ENCODE data around the gene GMDS.
A peak's percentile ranks its signal among the peaks of the same experiment; 100 is the strongest.

Gene GMDS

DNA sequence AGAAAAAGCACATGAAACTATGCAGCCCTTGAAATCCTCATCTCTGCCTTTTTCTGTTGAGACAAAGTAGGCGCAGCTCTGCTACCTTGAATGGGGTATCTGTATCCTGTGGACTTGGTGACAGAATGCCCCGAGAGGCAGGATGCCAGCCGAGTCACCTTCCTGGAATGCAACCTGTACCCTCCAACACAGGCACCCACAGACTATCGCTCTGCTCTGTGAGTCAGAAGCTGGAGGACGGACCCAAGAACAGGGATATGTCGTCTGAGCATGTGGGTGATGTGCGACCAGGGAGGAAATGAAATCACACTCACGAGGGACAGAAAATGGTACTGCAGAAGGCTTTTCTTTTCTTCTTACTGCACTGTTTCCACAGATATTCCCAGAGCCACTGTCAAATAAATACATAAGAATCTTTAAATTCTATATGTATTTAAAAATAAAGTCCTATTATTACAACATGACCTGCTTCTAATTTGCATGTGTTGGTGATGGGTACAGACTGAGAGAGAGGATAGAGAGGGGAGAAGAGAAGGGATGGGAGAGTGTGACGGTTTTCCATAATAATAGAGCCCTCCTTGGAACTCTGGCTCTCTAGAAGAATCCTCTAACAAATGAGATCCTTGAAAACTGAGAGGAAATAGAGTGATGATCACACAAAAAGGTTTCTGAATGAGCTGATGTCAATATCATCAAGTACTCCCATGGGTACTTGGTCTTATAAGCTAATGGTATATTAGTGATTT lies 327.6 kb downstream of the GMDS start:
- no peak for DNase-seq

DNA sequence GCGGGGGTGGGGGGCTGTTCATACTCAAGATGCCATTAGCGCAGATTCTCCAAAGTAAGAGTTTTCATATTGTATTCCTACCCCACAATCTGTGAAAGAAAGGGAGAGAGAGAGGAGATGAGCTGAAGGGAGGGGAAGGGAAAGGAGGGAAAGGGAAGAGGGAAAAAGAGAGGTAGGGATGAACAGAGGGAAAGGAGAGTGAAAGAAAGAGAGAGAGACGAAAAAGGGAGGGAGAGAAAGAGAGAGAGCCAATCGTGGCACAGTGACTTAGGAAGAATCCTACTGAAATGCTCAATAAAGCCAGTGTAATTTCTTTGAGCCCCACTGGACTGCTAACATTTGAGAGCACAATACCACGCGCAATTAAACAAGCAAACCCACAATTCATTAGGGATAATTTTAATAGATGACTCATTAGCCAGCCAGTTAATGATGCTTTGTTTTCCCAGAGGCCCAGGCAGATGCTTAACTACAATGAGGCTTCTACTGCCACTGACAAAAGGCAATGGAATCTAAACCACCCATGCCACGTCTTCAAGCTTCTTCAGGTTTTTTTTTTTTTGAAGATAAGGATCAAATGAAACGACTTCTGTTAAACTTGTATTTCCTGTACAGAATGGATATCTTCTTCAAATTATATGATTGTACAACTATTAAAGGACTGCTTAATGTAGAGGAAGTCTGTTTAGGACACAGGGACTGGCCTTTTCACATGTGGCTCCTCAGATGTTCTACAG lies 328.9 kb downstream of the GMDS start:
- DNase-seq = no peak

DNA sequence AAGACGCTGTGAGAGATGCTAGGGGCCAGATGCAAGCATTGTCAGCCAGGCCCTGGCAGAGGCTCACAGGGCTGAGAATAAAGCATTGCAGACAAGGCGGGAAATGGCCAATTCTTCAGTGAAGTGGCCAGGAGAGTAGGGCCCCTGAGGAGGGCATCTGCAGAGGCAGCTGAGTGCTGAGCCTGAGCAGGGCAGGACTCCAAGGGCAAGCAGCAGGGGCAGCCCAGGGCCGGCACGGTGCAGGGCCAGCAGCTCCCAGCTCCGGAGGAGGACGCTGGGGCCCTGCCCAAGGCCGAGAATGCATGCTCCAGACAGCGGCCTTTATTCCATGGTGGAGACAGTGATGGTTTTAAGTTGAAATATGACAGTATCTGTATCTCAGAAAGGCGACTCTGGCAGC lies 330.2 kb downstream of the GMDS start:
- DNase-seq = no peak

DNA sequence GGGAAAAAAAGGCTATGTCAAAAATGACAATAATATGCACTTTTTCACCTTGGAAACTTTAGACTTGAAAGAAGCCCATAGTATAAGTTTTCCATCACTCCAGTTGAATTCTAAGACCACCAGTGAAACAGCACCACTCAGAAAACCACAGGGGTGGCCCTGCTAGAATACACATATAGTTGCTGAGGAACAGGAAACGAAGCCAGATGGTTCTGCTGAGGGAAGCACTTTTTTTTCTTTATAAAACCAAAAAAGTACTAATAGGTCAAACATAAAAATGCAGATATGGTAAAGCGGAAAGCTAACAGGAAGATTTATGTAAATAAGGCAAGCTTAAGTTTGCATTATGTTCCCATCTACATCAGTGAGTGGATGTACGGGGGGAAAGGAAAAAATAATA lies 331.8 kb downstream of the GMDS start:
- DNase-seq = peak; percentile 2

DNA sequence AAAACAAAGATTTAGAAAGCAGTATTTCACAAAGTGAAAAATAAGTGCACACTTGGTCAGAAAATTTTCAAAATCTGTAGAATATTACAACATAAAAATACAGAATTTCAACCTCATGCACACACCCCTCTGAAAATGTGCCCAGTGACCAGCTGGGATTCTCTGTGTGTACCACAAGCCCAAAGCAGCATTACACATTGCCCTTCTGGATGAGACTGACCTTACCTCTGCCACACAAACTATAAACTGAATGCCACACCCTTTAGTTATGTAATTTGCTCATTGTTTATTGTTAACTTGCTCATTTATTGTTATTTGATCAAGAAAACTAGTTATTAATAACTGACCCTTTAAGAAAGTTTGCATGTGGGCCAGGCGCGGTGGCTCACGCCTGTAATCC lies 332.7 kb downstream of the GMDS start:
- DNase-seq = no peak

DNA sequence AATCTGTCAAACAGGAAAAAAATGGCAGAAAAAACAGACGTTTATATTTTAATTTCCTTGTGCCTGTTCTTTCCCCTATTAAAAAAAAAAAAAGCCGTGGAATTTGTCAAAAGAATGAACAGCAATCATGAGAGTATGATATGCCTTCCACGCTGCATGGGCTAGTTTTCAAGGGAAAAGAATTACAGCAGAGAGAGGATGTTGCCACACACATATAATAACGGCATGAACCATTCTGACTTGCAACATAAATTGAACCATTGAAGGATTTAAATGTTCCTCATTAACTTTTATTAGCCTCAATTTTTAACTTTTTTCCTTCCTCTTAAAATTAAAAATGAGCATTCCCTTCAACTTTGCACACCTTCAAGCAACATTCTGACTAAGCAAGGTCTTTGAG lies 333.9 kb downstream of the GMDS start:
- no peak for DNase-seq

DNA sequence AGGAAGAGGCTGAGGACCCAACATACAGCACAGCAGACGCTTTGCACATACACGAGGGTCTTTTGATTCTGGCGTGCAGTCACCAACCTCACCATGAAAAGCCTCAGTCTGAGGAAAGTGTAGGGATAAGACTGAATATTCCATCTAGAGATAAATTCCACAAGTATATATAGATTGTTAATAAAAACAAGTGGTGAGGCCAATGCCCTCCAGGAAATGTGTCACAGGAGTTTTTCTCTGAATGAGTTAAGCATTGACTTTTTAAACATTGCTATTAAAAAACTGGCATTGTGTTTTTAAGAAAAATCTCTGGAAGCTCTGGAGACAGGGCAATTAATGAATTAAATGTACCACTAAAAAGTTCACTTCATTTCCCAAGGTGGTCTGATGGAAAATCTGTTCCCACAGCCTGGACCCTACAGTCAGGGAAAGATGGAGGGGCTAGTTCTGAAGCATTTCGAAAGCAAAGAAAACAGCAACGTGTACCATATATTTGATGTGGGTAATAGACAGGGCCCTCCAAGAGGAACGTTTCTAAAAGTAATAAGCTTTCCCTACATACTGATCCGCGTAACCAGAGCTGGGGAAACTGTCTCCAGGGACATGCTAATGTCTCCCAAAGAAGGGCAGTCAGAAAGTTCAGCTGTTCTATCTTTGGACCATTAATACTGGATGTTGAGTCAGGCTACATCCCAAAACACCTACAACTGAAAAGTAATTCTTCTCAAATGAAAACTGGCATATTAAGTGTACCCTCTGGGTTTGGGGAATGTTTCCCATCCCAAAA lies 334.6 kb downstream of the GMDS start:
- peak; percentile 37 for DNase-seq

DNA sequence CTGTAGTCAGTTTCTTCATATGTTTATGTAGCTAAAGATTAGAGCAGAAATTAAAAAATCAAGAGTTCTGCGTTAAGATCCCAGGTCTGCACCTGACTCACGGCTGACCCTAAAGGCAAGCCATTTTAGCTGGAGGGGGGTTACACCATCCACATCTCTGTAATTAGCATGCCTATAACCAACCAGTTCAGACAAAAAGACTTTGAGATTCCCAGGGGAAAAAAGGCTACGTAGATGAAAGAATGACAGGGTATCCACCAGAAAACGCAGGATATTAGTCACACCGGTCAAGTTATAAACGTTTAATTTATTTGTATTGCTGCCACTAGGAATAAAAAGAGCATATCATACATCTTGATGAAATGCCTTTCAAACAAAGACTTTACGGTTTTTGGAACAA lies 336.6 kb downstream of the GMDS start:
- DNase-seq = no peak

DNA sequence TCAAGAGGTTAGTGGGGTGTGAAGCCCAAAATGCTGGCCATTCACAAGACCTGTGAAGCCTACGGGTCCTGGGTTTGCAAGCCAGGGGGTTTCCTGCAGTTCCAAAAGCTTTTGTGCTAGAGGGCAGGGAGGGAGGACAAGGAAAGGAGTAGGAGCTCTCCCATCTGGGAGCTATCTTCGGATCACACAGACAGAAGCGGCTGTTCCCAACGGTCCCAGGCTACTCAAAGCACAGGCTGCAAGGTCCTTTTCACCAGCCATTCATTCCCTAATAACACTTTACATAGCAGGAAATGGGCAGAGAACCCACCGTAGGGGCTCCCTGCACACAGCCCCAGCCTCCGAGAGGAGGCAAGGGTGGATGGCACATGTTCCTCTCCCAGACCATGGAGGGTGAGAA lies 338.8 kb downstream of the GMDS start:
- DNase-seq = no peak

DNA sequence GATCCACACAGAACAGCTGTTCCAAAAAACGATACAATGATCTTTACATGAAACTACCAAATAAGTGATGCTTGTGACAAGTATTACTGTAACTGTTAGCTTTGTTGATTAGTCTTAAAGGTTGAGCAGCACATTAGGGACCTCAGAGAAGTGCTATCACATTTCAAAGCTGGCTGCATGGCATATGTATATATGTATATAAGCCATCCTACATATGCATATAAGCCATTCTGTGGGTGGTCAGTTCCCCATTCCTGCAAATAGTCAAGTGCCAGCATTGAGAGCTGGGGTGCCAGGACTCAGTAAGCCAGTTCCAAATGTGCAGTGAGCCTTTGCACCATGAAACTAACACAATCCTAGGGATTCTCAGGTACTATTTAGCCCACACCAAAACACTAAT lies 339.4 kb downstream of the GMDS start:
- DNase-seq = no peak

DNA sequence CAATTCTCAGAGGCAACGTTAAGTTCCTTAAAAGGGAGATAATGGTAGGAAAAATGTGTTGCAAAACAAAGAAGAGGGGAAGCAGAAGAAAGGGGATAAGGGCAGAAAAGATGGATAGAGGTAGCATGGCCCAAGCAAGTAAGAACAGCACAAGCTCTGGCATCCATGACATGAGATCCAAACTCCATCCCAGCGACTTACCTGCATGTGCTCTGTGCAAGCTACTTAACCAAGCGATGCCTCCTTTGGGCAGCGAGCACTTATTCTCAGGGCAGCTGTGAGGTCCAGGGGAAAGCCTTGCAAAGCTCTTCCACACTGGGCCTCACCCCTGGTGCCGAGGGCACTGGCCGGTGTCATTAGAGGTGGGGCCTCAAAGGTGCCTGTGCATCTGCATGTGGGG lies 340.5 kb downstream of the GMDS start:
- DNase-seq = no peak

DNA sequence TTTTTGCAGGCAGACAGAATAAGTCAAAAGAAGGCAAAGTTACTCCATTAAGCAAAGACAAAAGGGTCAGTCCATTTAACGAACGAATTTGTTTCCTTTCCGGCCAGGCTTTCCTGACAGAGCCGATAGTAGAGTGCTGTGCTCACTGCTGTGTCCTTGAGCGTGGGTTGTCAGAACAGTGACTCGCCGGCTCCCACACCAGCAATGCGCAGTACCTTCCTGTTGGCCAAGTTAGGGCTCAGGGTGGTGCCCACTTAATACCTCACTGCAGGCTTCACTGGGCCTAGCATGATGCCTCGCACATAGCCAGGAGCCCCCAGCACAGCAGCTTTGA lies 341.0 kb downstream of the GMDS start:
- no peak for DNase-seq

DNA sequence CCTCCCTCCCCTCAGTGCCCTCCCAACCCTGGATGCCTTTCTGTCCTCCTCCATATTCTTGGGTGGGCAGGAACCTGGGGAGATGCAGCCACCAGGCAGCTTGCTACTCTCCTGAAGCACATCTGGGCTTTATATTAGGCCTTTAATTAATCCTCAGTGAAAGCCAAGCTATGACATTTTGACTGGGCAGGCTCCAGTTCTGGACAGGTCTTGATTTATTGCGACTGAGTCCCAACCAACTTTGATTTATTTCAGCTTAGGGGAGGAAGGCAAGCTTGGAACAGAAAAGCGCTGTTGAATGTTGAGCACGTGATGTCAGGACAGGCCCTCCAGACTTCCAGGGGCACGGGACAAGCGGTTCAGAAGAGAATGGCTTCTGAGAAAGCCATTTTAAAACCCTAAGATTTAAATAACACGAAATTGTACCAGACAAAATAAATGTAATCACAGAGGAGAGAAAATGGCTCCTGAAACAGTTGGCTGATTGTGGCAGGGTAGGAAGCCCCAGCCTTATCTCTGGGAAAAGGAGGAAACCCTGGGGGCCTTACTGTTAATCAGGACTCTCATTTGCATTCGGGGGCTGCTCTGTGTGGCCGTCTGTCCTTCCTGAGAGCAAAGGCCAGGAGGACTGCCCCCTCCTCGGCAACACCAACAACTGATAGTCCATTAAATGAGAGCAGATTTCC lies 341.5 kb downstream of the GMDS start:
- DNase-seq = no peak

DNA sequence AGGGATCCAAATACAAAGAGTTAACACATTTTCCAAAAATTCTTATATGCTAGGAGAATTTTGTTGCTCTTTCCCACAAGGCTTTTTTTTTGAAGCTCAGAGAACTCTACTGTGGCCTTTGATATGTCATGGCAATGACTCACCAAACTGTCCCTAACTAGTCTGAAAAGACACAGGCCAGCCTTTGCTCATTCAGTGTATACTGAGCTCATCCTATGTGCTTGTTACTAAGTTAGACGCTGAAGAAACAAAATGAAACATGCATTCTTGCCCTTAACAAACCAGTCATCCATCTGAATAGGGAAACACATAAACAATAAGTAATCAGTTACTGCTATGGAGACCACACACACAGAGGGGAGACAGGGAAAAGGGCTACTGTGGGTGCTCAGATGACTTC lies 343.8 kb downstream of the GMDS start:
- no peak for DNase-seq

DNA sequence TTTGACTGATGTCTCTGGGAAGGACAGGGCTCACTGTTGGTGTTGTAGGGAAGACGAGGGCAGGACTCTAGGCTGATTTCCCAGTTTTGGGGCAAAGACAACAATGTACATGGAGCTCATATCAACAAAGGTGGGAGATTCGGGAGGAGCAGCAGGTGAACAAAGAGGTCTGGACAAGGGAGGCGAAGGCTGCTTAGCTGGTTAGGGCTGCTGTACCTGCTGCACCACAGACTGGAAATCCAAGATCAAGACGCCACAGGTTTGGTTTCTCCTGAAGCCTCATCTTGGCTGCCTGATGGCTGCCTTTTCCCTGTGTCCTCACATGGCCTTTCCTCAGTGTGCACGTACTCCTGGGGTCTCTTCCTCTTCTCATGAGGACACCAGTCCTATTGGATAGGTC lies 348.5 kb downstream of the GMDS start:
- DNase-seq = no peak

DNA sequence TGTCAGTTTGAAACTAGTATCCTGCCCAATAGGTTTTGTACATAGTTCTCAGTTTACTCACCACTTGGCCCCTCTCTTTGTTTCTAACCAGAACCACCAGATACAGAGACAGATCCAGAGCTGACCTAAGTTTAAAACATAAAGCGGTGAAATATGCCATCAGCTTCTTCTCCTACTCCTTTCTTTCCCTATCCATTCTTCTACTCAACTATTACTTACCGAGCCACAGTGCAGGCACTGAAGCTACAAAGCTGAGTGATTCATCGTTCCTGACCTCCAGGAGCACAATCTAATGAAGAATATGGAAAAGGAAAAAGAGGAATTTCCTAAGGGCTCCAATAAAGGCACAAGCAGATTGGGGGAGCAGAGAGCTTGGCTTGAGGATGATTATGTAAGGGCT lies 349.7 kb downstream of the GMDS start:
- no peak for DNase-seq

DNA sequence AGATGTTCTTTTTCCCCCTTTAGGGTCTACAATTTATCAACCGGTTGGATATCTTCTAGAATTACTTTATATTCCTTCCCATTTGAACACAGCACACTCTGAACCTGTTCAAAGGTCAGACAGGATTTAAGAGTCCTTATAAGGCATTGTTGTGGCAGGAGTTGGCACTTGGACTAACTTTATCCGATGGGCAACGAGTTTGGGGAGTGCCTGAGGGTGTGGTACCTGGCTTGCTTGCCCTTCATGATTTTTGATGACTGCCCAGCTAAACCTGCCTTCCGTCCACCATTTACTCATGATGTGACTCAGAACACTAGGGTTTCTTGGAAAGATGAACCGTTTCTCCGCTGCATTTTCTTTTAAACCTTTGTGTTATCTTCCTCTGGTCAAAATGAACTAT lies 350.5 kb downstream of the GMDS start:
- no peak for DNase-seq

DNA sequence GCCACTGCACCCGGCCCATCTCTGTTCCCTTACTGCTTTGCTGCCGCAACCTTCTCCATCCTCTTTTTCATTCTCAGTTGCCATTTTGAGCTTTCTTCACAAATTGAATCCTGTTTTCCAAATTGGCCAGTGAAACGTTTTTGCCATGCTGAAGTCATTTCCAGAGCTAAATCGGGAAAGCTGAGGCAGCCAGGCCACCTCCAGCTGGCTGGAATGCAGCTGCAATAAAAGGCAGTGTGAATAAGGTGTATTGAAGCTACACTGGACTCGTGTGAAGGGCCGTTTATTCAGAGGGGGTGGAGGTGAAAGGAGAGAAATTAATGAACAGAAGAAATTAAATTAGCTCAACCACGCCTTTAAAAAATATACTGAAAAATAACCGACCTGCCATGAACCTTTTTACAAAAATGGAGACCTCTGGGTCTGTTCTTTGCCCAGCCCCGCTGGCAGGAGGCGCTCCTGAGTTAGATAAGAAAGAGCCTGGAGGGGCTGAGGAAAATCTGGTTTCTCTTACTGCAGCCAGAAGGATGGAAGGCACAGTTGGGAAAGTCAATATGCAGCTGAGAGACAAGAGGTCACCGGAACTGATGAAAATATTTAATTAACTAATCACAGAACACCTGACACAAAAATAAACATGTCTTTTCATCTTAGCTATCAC lies 351.8 kb downstream of the GMDS start:
- DNase-seq = no peak

DNA sequence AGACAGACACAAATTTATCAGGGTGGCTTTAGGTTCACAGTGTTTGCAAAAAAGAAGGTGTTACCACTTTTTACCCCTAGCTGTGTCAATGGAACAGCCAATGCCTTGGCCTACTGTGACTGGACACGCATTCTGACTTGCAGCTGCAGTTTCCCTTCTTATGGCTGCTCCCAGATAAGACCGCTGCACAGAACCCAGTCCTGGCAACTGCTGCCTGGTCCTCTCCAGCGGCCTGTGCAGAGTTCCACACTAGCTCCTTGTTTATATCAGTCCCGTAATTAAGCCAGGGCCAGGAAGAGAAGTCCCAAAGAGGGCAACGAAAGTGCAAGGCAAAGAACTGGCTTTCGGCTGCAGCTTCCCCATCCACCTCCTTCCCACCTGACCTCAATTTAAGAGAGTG lies 352.7 kb downstream of the GMDS start:
- DNase-seq = no peak

DNA sequence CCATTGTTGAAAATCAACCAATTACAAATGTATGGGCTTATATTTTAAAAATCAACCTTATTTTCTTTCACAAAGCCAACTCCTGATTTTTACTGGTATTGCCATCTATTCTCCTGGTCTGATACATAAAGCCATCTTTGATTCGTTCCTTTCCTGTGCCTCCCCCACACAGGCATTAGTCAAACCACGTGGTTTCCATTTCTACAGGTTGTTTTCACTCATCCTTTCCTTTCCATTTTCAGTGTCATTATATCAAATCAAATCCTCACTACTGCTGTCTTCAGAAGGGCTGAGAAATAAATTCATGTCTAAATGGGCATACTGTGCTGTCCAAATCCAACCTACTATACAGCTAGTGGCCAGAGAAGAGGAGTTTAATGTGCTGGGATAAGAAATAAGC lies 354.4 kb downstream of the GMDS start:
- no peak for DNase-seq

DNA sequence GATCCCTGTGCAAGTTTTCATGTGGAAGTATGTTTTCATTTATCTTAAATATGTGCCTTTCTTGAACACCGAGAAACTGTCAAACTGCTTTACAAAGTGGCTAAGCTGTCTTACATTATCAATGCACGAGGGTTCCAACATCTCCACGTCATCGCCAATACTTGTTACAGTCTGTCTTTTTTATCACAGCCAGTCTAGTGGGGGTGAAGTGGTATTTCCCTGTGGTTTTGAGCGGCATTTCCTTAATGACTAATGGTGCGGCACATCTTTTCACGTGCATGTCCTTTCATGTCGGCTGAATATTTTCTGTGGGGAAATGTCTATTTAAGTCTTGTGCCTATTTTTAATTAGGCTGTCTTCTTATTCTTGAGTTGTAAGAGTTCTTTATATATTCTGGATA lies 355.3 kb downstream of the GMDS start:
- no peak for DNase-seq

DNA sequence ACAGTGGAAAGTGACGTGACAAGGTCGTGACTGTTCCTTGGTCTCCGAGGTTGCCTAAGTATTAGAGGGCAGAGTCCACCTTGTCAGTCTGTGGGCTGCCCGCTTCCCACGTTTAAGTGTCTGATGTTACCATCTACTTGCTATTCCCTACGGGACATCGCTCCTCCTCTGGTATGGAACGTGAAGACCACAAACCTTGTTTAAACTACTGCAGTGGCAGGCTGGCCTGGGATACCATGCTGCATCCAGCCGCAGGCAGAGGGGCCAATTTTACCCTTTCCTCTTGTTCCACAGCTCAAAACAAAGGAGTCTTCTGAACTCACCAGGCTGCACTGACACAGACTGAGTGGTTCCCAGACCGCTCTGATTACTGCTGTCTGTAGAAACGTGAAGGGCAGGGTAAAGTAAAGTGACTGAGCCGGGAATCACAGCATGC lies 359.8 kb downstream of the GMDS start:
- no peak for DNase-seq

DNA sequence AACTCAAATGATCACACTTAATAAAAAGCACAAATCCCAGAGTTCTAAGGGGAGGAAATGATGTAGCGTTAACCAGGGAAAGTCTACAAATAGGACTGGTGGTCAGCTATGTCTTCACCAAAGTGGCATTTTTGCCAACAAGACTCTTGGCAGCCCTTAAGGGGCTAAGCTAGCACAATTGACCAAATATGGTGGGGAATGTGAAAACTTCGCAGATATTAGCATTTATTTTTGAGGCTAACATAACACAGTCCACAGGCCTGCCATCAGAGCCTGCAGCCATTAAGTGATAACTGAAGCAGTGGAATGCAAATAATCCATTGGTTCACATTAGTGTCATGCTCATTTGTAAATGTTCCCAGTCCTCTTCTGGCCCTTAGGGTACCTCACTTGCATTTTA lies 361.1 kb downstream of the GMDS start:
- no peak for DNase-seq

All from NCI-H2171 treated with DMSO at 0.1 percent for 48 hours (cell line).